HCT116 (cell line): ENCODE results near the gene COL5A1.

Experiments used
- CEBPB ChIP-seq: IDR thresholded peaks from 2 replicates; pipeline ENCODE4 v1.6.1; 2012; ENCODE audit warnings: low read depth
- EZH2 ChIP-seq: fragments of 200-600 bp; sonication (generic); IDR thresholded peaks from 2 replicates; pipeline ENCODE4 v1.6.1; 2017; ENCODE audit warnings: antibody characterized with exemption, mixed run types
- EZH2phosphoT487 ChIP-seq: fragments of 200-600 bp; IDR thresholded peaks from 2 replicates; pipeline ENCODE4 v1.6.1; 2018; ENCODE audit warnings: antibody characterized with exemption, borderline replicate concordance
- POLR2A ChIP-seq: IDR thresholded peaks from 2 replicates; pipeline ENCODE4 v1.7.0; 2011; ENCODE audit warnings: borderline replicate concordance; ENCODE audit not compliant: insufficient read depth, insufficient read length; ENCODE audit errors: extremely low read depth
- POLR2AphosphoS5 ChIP-seq: IDR thresholded peaks from 2 replicates; pipeline ENCODE4 v1.6.1; 2011; ENCODE audit warnings: mild to moderate bottlenecking, low read depth, low read length, moderate library complexity
- RAD21 ChIP-seq: IDR thresholded peaks from 2 replicates; pipeline ENCODE4 v1.6.1; 2012; ENCODE audit warnings: low read depth, mild to moderate bottlenecking
- SIN3A ChIP-seq: IDR thresholded peaks from 2 replicates; pipeline ENCODE4 v1.6.1; 2012; ENCODE audit warnings: low read depth
- SP1 ChIP-seq: IDR thresholded peaks from 2 replicates; pipeline ENCODE4 v1.6.1; 2012; ENCODE audit warnings: low read depth
- TCF7L2 ChIP-seq: IDR thresholded peaks from 2 replicates; pipeline ENCODE4 v1.7.0; 2011; ENCODE audit warnings: borderline replicate concordance, inconsistent platforms; ENCODE audit not compliant: insufficient read depth, insufficient read length; ENCODE audit errors: extremely low read depth
- YY1 ChIP-seq: IDR thresholded peaks from 2 replicates; pipeline ENCODE4 v1.6.1; 2011; ENCODE audit warnings: low read length, low read depth, moderate library complexity, mild to moderate bottlenecking; ENCODE audit not compliant: insufficient replicate concordance; ENCODE audit errors: extremely low read depth
- ZFX ChIP-seq: fragments of 450-650 bp; IDR thresholded peaks from 2 replicates; pipeline ENCODE4 v1.6.1; 2017
- TF ChIP-seq, protein P1 (sequence below), 3 experiments: fragments of 200-600 bp in 1 of 3; sonication (generic) in 1 of 3; IDR thresholded peaks in 2 of 3; conservative IDR thresholded peaks in 1 of 3; 2 replicates each; pipeline ENCODE4 v1.5.1; 2012 to 2017; ENCODE audit warnings: low read depth in 2 of 3, low read length in 2 of 3, antibody characterized with exemption in 1 of 3, borderline replicate concordance in 1 of 3, control low read depth in 1 of 3, mild to moderate bottlenecking in 1 of 3, mixed read lengths in 1 of 3, mixed run types in 1 of 3, moderate library complexity in 1 of 3; ENCODE audit not compliant: insufficient read depth in 1 of 3

DNA sequence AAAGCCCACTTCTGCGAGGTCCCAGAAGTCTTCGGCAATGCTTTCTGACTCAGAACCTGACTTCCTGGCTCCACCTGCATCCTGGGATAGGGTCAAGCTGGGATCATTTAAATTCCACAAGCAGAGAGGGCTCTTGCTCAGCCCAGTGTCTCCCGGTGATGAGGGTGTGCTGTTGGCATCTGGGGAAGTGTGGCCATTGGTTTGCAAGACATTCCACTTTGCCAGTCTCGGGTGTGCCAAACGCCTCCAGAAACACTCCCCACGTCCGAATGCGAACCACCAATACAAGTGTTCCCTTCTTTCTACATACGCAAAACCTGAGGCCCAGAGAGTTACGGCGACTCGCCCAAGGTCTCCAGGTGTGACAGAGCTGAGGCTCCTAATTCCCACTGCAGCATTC is 195.9 kb downstream of the COL5A1 start:
- TF ChIP-seq, protein P1, sequence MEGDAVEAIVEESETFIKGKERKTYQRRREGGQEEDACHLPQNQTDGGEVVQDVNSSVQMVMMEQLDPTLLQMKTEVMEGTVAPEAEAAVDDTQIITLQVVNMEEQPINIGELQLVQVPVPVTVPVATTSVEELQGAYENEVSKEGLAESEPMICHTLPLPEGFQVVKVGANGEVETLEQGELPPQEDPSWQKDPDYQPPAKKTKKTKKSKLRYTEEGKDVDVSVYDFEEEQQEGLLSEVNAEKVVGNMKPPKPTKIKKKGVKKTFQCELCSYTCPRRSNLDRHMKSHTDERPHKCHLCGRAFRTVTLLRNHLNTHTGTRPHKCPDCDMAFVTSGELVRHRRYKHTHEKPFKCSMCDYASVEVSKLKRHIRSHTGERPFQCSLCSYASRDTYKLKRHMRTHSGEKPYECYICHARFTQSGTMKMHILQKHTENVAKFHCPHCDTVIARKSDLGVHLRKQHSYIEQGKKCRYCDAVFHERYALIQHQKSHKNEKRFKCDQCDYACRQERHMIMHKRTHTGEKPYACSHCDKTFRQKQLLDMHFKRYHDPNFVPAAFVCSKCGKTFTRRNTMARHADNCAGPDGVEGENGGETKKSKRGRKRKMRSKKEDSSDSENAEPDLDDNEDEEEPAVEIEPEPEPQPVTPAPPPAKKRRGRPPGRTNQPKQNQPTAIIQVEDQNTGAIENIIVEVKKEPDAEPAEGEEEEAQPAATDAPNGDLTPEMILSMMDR (IDR thresholded peaks at IDR 0.05 in 2 of 3, conservative IDR thresholded peaks at IDR 0.05 in 1 of 3; ENCODE audit: borderline replicate concordance in 1 of 3, insufficient read depth in 1 of 3, low read depth in 2 of 3, low read length in 2 of 3), result no peak
- TF ChIP-seq EZH2phosphoT487, result no peak
- TF ChIP-seq SP1, result no peak
- no peak for TF ChIP-seq EZH2
- TF ChIP-seq RAD21, result no peak
- no peak for TF ChIP-seq POLR2AphosphoS5
- TF ChIP-seq POLR2A, result no peak
- no peak for TF ChIP-seq TCF7L2
- no peak for TF ChIP-seq ZFX
- TF ChIP-seq SIN3A, result no peak
- TF ChIP-seq YY1, result no peak
- TF ChIP-seq CEBPB, result no peak
